PC-3 (cell line): Measurements from ENCODE around the gene SIGLEC15. TPM values are rescaled to one million over a fixed set of nuclear protein-coding genes. Genes with fewer than 3 reads are reported as not detected.

ENCODE experiments used
- ATAC-seq: fragments of 200-7000 bp; cut with Tn5 transposase; 2 replicates; pipeline ENCODE4 v1.9.1; 2020; ENCODE audit warnings: mild to moderate bottlenecking, moderate library complexity
- BruUV-seq: library from RNA; stranded (reverse); fragments of 400-500 nt; replicated peaks from 2 replicates; lab custom pipeline; 2021; lab: Mats Ljungman, UMichigan
- CTCF ChIA-PET: fragments of 300-600 bp; sonication (Branson Sonifier 250); formaldehyde crosslinking; loops from one replicate; lab custom pipeline; 2022; ENCODE audit warnings: antibody characterized with exemption; lab: Charles Lee
- POLR2A ChIA-PET: fragments of 300-600 bp; sonication (Branson Sonifier 250); formaldehyde crosslinking; loops from one replicate; lab custom pipeline; 2022; ENCODE audit warnings: antibody characterized with exemption; ENCODE audit not compliant: unreplicated experiment; lab: Charles Lee
- DNase-seq: peaks from one replicate; pipeline ENCODE4 v3.0.0-alpha.2; 2015
- H2AFZ ChIP-seq: fragments of 300-600 bp; sonication (generic); 2 replicates; pipeline ENCODE4 v1.6.0; 2016; ENCODE audit warnings: antibody characterized with exemption, low read length
- H3F3A ChIP-seq: fragments of 300-600 bp; sonication (generic); one replicate; pipeline ENCODE4 v1.6.0; 2017; ENCODE audit warnings: antibody characterized with exemption, low read length, control low read depth, mild to moderate bottlenecking; ENCODE audit not compliant: unreplicated experiment
- H3K27ac ChIP-seq: fragments of 300-600 bp; sonication (generic); 2 replicates; pipeline ENCODE4 v1.5.1; 2016; ENCODE audit warnings: mild to moderate bottlenecking, low read length
- H3K27me3 ChIP-seq: fragments of 300-600 bp; sonication (generic); 2 replicates; pipeline ENCODE4 v1.6.1; 2016; ENCODE audit warnings: low read length, mixed read lengths
- H3K36me3 ChIP-seq: fragments of 300-600 bp; sonication (generic); 2 replicates; pipeline ENCODE4 v1.6.1; 2016; ENCODE audit warnings: low read depth, mixed run types, low read length, mixed read lengths
- H3K4me1 ChIP-seq: fragments of 300-600 bp; sonication (generic); 2 replicates; pipeline ENCODE4 v1.5.1; 2016; ENCODE audit warnings: low read length; ENCODE audit not compliant: insufficient read depth
- H3K4me2 ChIP-seq: fragments of 300-600 bp; sonication (generic); 2 replicates; pipeline ENCODE4 v1.6.0; 2016; ENCODE audit warnings: low read length
- H3K4me3 ChIP-seq: fragments of 300-600 bp; sonication (generic); 2 replicates; pipeline ENCODE4 v1.5.1; 2016; ENCODE audit warnings: mild to moderate bottlenecking, low read length, mixed read lengths
- H3K79me2 ChIP-seq: fragments of 300-600 bp; sonication (generic); 2 replicates; pipeline ENCODE4 v1.6.1; 2017; ENCODE audit warnings: low read length, mixed read lengths
- H3K9ac ChIP-seq: fragments of 300-600 bp; sonication (generic); 2 replicates; pipeline ENCODE4 v1.6.0; 2016; ENCODE audit warnings: mild to moderate bottlenecking, low read length
- H3K9me2 ChIP-seq: fragments of 300-600 bp; sonication (generic); replicated peaks from 2 replicates; pipeline ENCODE4 v1.6.1; 2016; ENCODE audit warnings: mixed run types, low read length, mixed read lengths
- H3K9me3 ChIP-seq: fragments of 300-600 bp; sonication (generic); 2 replicates; pipeline ENCODE4 v1.6.1; 2016; ENCODE audit warnings: low read length, mixed read lengths
- H4K20me1 ChIP-seq: fragments of 300-600 bp; sonication (generic); 2 replicates; pipeline ENCODE4 v1.6.1; 2016; ENCODE audit warnings: low read length, mixed read lengths
- CTCF ChIP-seq: fragments of 300-600 bp; sonication (generic); conservative IDR thresholded peaks from 2 replicates; pipeline ENCODE4 v1.5.1; 2017; ENCODE audit warnings: antibody characterized with exemption, low read depth, mild to moderate bottlenecking, low read length
- EZH2 ChIP-seq: fragments of 300-600 bp; sonication (generic); IDR thresholded peaks from one replicate; pipeline ENCODE4 v1.6.1; 2017; ENCODE audit warnings: antibody characterized with exemption, mild to moderate bottlenecking, low read length; ENCODE audit not compliant: unreplicated experiment
- EZH2phosphoT487 ChIP-seq: fragments of 300-600 bp; sonication (generic); IDR thresholded peaks from 2 replicates; pipeline ENCODE4 v1.6.1; 2018; ENCODE audit warnings: mild to moderate bottlenecking, antibody characterized with exemption, low read length, borderline replicate concordance
- intact Hi-C: fragments of 100-400 bp; cut with micrococcal nuclease; formaldehyde crosslinking; loops from 2 replicates; pipeline ENCODE4 v1.9.0; 2023
- total RNA-seq: library from RNA; depleted of rRNA; stranded (reverse); fragments of >200 nt; gene quantifications from 2 replicates; pipeline ENCODE4 v1.2.3, GENCODE V29; 2014

SIGLEC15 gene
- total RNA-seq, 1 experiment from 2014 or later, result 2.0 TPM

GRCh38 chr18:45860492-45860891, 35.0 kb downstream of the SIGLEC15 start:
- H3K79me2 ChIP-seq, result no peaks in the 10 kb centered on the region
- no peaks in the 10 kb centered on the region for H3K4me1 ChIP-seq
- no peak overlapping the region for H3K27ac ChIP-seq
- no peaks in the 10 kb centered on the region for H4K20me1 ChIP-seq
- no peak overlapping the region for H3K4me2 ChIP-seq
- H3K9me2 ChIP-seq, result no peaks in the 10 kb centered on the region
- H3K4me3 ChIP-seq, result no peak overlapping the region
- intact Hi-C loops, result no loop called here
- BruUV-seq, result no TSS peak
- no peaks in the 10 kb centered on the region; the same call in 1 of the 2 replicates for H3K36me3 ChIP-seq
- no peaks in the 10 kb centered on the region for H3K9me3 ChIP-seq
- no peaks in the 10 kb centered on the region for H3K27me3 ChIP-seq
- ATAC-seq (no peak), DNase-seq (no peak)
- H3K9ac ChIP-seq, result no peak overlapping the region
- CTCF ChIA-PET, result no interaction called here
- POLR2A ChIA-PET, result no interaction called here
- no peaks in the 10 kb centered on the region for H3F3A ChIP-seq
- TF ChIP-seq EZH2, result no peak
- no peak for TF ChIP-seq EZH2phosphoT487
- no peak for TF ChIP-seq CTCF
- no peak overlapping the region for H2AFZ ChIP-seq

GRCh38 chr18:45860971-45861370, 35.5 kb downstream of the SIGLEC15 start:
- intact Hi-C loops, result no loop called here

More at GRCh38 chr18:45860971-45861370, 35.5 kb downstream of the SIGLEC15 start:
- Histone ChIP-seq H3K4me1 (no peaks in the 10 kb centered on the region), H3K9me2 (no peaks in the 10 kb centered on the region), H3K9me3 (no peaks in the 10 kb centered on the region), H3K36me3 (no peaks in the 10 kb centered on the region; the same call in 1 of the 2 replicates), H3K4me2 (no peak overlapping the region), H3K9ac (no peak overlapping the region), H3K27me3 (no peaks in the 10 kb centered on the region), H3K27ac (no peak overlapping the region), H2AFZ (no peak overlapping the region), H3K79me2 (no peaks in the 10 kb centered on the region), H3F3A (no peaks in the 10 kb centered on the region), H4K20me1 (no peaks in the 10 kb centered on the region), H3K4me3 (no peak overlapping the region)
- ChIA-PET CTCF (no interaction called here), POLR2A (no interaction called here)
- no peak for ATAC-seq
- no TSS peak for BruUV-seq
- TF ChIP-seq EZH2phosphoT487, result no peak
- TF ChIP-seq EZH2, result no peak
- no peak for TF ChIP-seq CTCF
- no peak for DNase-seq
